COLO668 (cell line): ENCODE data around the gene ORAI2.
"Not testable (repeated sequence)": the region's sequence is repeated elsewhere in the genome, so short reads cannot be mapped to it uniquely, and the experiment has no call there.

ENCODE experiments used
- DNase-seq: peaks from one replicate; lab custom pipeline; 2025; ENCODE audit not compliant: unreplicated experiment; lab: John Stamatoyannopoulos, UW

The ORAI2 gene

GRCh38 chr7:102433219-102434038 lies at the start of gene ORAI2:
Gene ORAI2 (plus strand): TSS chr7:102433575. CDS start chr7:102438957, 5,382 bp downstream.
- DNase-seq: peak; percentile 75

- no peak for DNase-seq
These were observed 46.3 kb upstream of the ORAI2 start for GRCh38 chr7:102387064-102387463.

GRCh38 chr7:102389810-102390209 lies 43.6 kb upstream of the ORAI2 start:
- DNase-seq: no peak

DNA sequence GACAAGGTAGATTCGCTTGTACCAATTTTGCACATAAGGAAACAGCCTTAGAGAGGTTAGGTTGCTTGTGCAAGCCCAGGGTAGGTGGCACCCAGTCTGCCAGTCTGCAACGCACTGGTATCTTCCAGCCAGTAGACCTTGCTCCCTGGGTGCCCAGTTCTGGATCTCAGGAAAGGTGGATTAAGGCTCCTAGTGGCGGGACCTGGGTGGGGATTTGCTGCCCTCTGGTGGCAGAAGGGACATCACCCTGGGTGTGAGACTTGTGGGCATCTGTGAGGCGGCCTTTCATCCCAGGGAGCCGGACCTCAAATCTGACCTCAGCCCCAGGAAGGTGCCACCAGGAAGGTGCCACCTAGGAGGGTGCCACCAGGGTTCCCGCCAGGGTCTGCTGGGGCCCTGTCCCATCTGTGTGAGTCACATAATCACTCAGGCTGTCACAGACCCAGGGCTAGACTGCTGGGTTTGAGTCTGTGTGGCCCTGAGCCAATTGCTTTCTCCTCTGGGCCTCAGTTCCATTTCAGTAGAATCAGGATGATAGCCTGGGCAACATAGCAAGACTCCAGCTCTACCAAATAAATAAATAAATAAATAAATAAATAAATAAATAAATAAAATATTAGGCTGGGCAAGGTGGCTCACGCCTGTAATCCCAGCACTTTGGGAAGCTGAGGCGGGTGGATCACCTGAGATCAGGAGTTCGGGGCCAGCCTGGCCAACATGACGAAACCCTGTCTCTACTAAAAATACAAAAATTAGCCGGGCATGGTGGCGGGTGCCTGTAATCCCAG lies 42.5 kb upstream of the ORAI2 start:
- DNase-seq: peak; percentile 81

- DNase-seq: no peak
These were observed 41.0 kb upstream of the ORAI2 start for GRCh38 chr7:102392330-102392729.

- DNase-seq: no peak
These were observed 39.9 kb upstream of the ORAI2 start for GRCh38 chr7:102393467-102393866.

DNA sequence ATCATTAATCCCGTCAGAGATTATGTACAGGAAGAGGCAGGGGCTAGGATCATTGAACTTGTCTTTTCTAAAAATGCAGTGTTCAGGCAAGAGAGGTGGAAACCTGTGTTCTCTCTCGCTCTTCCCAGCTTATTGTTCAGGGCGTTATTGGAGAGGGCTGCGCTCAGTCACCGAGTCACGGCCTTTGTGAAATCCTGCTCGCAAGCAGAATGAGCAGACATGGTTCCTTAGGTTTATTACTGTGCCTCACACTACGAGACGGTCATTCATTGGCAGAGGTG lies 37.8 kb upstream of the ORAI2 start:
- DNase-seq: no peak

DNA sequence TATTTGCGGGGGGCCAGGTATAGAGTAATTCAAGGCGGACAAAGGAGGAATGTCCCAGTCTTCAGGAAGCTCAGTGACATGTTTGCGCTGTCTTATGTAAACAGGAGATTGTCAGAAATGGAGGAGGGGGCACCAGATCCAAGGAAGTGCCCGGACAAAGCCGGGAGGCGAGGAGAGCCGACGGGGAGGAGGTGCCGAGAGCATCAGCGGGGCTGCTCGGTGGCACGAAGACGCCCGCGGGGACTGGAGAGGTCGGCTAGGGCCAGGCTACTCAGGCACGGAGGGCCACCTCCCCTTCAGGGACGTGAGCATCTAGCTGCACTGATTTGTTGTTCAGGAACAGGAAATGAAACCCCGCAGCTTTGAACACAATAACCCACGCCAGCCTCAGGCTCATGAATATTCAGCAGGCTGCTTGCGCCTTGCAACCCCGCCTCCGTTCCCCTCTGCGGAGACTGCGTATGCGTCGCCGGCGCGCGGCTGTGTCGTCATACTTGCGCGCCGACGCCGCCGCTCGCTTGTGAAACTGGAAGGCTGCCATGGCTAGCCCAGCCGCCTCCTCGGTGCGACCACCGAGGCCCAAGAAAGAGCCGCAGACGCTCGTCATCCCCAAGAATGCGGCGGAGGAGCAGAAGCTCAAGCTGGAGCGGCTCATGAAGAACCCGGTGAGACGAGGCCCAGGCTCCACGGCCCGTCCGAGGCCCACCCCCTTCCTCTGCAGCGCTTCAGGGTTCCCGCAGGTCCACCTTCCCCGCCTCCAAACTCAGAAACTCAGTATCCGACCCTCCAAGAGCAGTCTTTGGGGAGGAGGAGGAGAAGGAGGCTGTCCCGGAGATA lies 37.3 kb upstream of the ORAI2 start, which contains the start of gene PRKRIP1:
PRKRIP1 (plus strand) TSS at position 491 of the 837 bp plus-strand sequence; CDS start at position 540, 49 bp downstream.
- DNase-seq: peak; percentile 88

DNA sequence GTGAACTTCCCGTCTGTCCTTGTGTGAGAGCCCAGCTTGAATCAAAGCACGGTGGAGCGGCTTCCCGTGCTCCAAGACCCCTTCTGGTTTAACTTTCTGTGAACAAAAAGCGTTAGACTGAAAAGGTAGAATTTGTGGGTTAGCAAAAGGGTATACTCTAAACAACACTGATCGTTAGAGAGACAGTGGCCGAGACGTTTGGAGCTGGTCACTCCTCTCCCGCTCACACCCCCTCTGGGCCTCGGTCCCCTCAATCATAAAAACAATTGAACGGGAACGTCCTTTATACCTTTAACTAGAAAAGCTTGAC lies 36.7 kb upstream of the ORAI2 start:
- no peak for DNase-seq

GRCh38 chr7:102398543-102398942 lies 34.8 kb upstream of the ORAI2 start:
- no peak for DNase-seq

DNA sequence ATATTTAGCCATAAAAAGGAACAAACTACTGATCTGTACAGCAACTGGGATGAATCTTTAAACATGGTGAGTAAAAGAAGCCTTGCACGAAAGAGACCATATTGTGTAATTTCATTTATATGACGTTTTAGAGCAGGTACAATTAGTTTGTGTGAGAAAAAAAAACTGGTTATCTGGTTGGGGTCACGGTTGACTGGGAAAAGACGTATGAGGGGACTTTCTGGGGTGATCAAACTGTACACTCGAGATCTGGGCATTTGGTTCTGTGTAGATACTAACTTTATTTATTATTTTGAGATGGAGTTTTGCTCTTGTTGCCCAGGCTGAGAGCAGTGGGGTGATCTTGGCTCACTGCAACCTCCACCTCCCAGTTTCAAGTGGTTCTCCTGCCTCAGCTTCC lies 33.0 kb upstream of the ORAI2 start:
- no peak for DNase-seq

- DNase-seq: no peak
These were observed 29.8 kb upstream of the ORAI2 start for GRCh38 chr7:102403563-102403962.

GRCh38 chr7:102404005-102404861 lies 29.1 kb upstream of the ORAI2 start:
- DNase-seq: peak; percentile 27

- DNase-seq: not testable (repeated sequence)
These were observed 28.6 kb upstream of the ORAI2 start for GRCh38 chr7:102404862-102405188.

DNA sequence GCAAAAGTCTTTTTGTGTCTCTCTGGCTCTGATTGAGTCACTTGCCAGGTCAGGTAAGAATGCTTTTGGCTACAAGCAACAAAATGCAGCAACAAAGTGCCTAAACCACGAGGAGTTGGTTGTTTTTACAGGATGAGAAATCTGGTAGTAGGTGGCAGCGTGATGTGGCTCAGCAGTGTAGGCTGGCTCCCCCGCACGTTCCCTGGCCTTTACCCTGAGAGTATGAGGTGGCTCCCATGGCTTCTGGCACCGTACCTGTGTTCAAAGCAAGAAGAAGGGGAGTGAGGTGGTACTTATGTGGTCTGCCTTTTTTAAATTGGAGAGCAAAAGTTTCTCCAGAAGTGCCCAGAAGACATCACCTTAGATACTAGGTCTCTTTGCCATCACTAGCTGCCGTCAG lies 25.5 kb upstream of the ORAI2 start:
- no peak for DNase-seq

GRCh38 chr7:102408530-102408929 lies 24.8 kb upstream of the ORAI2 start:
- not testable (repeated sequence) for DNase-seq

GRCh38 chr7:102409340-102409739 lies 24.0 kb upstream of the ORAI2 start:
- no peak for DNase-seq

GRCh38 chr7:102410123-102410522 lies 23.3 kb upstream of the ORAI2 start:
- no peak for DNase-seq

DNA sequence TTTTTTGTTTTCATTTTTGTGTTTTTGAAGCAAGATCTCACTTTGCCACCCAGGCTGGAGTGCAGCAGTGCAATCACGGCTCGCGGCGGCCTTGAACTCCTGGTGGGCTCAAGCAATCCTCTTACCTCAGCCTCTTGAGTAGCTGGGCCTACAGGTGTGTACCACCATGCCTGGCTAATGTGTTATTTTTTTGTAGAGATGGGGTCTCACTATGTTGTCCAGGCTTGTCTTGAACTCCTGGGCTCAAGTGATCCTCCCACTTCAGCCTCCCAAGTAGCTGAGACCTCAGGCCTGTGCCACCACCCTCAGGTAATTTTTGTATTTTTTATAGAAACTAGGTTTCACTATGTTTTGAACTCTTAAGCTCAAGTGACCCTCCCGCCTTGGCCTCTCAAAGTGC lies 22.5 kb upstream of the ORAI2 start:
- no peak for DNase-seq

- DNase-seq: peak; percentile 10
These were observed 20.8 kb upstream of the ORAI2 start for GRCh38 chr7:102412548-102412947.

GRCh38 chr7:102413091-102413490 lies 20.3 kb upstream of the ORAI2 start:
- DNase-seq: no peak
